ENCODE results near the gene GRP. TPM values are rescaled to one million over a fixed set of nuclear protein-coding genes. Genes with fewer than 3 reads are reported as not detected.

GRP gene
- total RNA-seq: not detected

DNA sequence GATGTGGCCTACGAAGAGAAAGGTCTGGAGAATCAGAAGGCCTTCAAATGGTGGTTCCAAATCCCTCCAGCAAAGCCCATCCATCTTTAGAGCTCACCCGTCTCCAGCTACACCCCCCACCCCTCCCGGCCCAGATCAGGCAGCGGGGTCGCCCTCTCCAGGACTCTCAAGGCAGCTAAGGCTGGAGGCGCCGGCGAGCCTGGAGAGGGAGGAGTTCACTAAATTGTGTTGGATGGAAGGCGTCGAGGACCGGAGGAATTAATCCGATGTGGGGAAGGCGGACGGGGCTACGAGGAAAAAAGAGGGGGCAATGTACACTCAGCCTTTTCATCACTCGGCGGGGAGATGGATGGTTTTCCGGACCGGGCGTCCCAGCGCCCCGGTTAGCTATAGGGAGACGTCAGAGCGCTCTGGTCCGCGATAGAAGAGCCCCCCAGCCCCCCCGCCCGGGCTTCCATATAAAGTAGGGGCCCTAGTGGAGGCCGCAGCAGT lies at the start of gene GRP:
TSS of gene GRP (plus strand) at position 487 of the 492 bp plus-strand sequence. CDS start 108 bp downstream, outside the sequence.
- Mint-ChIP-seq H3K4me3 (no peak within 1 kb of the TSS), H3K27me3 (peaks cover 71% of the 10 kb centered on the region), H3K27ac (no peak within 1 kb of the TSS), H3K9me3 (no peaks in the 10 kb centered on the region), H3K4me1 (peaks cover 6% of the 10 kb centered on the region), H3K36me3 (no peaks in the 10 kb centered on the region)
- no peak for DNase-seq

DNA sequence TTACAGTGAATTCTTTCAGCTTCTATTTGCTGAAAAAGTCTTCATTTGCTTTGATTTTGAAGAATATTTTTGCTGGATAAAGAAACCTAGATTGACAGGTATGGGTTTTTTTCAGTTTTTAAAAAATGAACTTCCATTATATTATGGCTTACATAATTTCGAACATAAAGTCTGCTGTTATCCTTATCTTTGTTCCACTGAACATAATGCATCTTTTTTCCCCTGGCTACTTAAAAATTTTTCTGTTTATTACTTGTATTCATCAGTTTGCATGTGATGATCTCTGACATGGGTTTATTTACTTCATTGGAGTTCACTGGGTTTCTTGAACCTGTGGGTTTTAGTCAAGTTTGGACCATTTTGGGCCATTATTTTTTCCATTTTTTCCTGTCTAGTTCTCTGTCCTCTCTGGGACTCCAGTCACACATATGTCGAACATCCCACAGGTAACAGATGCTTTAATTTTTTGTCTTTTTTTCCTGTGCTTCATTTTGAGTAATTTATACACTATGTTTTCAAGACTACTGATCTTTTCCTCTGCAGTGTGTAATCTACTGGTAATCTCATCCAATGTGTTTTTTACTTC lies 47.2 kb upstream of the GRP start:
- Mint-ChIP-seq H3K36me3 (peaks cover 3% of the 10 kb centered on the region), H3K9me3 (peaks cover 16% of the 10 kb centered on the region), H3K27me3 (peaks cover 6% of the 10 kb centered on the region), H3K4me3 (no peak overlapping the region), H3K4me1 (no peaks in the 10 kb centered on the region), H3K27ac (no peak overlapping the region)
- no peak for DNase-seq

DNA sequence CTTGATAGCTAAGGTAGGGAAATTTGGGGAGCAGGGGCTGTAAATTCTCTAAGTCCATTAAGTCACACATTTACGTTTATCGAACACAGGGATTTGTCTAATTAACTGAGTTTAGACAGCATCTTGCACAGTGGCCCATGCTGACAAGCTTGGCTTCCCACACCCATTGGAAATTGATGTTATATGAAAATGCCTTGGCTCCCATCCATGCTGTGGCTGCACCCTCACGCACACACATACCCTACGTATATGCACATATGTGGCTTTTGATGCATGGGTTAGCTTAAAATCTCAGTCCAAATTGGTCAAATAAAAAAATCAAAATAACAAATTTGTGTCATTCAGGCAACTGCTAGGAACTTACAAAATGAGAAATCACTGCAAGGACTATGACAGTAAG lies 42.5 kb upstream of the GRP start:
- no peak overlapping the region for H3K27ac Mint-ChIP-seq

DNA sequence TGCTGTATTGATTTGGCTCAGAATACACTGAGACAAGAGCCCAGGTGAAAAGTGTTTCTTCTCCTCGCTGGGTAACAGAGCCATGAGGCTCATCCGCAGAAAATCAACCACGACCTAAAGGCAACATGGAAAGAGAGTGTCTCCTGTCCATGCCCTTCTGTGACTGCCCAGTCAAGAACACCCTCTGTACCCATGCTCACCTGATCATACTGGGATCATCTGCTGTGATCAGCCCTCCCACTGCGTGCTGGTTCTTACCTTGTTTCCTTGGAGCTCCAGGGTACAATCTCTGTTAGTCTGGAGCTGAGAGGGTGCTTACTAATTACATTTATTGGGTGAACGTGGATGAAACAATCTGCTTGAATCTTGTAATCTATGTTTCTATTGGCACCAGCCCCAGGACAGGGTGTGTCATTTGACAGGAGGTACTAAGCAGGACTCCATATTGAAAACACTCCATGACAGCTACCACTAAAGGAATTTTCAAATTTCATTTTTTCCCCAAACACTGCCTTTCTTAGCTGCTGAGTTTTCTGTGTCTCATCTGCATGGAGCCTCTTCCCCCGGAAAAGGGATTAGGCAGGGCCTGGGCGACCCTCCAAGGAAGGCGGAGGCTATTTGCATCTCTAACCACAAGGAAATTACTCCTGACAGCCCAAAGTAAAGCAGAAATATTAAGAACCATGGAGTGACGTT lies 39.7 kb upstream of the GRP start:
- Mint-ChIP-seq H3K4me3 (no peak overlapping the region), H3K36me3 (no peaks in the 10 kb centered on the region), H3K4me1 (no peaks in the 10 kb centered on the region), H3K9me3 (no peaks in the 10 kb centered on the region), H3K27me3 (peaks cover 10% of the 10 kb centered on the region), H3K27ac (no peak overlapping the region)
- DNase-seq: no peak

More for the DNA sequence above, 42.5 kb upstream of the GRP start:
- DNase-seq: no peak
- Mint-ChIP-seq H3K4me3 (no peak overlapping the region), H3K36me3 (peaks cover 3% of the 10 kb centered on the region), H3K27me3 (peaks cover 5% of the 10 kb centered on the region), H3K9me3 (peaks cover 8% of the 10 kb centered on the region), H3K4me1 (no peaks in the 10 kb centered on the region)

DNA sequence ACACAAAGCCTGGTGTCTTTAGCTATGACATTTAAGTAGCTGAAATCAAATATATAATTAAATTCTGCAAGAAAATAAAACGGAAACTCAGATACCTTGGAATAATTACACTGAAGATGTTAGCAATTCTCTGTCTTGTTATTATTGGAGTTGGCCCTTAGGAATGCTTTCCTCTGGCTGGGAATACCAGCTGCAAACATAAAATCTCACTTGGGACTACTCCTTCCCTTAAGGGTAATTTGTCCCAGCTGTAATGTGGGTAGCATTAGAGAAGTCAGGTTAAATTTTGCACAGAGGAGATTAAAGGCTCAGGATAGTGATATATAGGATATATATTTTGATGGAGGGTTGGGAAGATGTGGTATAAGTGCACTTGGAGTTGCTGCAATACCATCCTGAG lies 37.3 kb upstream of the GRP start:
- H3K9me3 Mint-ChIP-seq: no peaks in the 10 kb centered on the region
- H3K4me3 Mint-ChIP-seq: no peak overlapping the region
- no peaks in the 10 kb centered on the region for H3K36me3 Mint-ChIP-seq
- peaks cover 10% of the 10 kb centered on the region for H3K27me3 Mint-ChIP-seq
- H3K27ac Mint-ChIP-seq: no peak overlapping the region
- H3K4me1 Mint-ChIP-seq: no peaks in the 10 kb centered on the region
- no peak for DNase-seq

DNA sequence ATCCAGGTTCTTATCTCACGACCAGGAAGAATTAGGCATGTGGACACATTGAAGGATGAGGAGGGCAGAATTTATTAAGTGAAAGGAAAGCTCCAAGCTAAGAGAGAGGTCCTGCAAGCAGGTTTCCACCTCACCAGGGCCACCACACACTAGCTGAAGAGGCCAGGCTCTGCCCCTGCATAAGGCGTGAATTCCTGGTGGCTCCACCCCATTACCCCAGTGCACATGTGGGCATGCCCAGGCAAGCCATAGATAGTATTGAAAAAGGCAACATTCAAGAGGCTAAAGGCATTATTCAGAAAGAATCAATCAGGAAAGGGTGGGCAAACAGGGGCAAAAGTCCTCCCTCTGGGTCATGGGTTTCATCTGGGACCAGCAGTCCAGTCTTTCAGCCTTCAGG lies 30.9 kb upstream of the GRP start:
- no peak overlapping the region for H3K4me3 Mint-ChIP-seq
- H3K9me3 Mint-ChIP-seq: peaks cover 1% of the 10 kb centered on the region
- H3K36me3 Mint-ChIP-seq: no peaks in the 10 kb centered on the region

DNA sequence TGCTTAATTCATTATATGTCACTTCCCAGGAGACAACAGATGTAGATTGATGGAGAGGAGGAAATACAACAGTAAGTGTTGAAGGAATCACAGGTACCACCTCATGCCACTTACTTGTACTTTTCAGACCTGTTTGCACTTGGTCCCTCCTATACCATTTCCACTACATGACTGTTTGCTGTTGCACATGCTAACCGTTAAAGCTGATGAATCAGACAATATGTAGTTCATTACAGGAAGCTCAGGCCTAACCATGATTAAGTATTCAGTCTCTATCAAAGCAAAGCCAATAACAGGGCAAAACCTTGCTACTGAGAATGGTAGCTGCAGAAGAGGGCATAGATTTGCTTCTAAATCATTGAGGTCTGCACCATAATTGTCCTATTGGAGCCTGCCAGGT lies 30.2 kb upstream of the GRP start:
- no peak overlapping the region for H3K27ac Mint-ChIP-seq
- H3K27me3 Mint-ChIP-seq: peaks cover under 1% of the 10 kb centered on the region
- no peaks in the 10 kb centered on the region for H3K4me1 Mint-ChIP-seq
- peaks cover 1% of the 10 kb centered on the region for H3K9me3 Mint-ChIP-seq
- H3K36me3 Mint-ChIP-seq: no peaks in the 10 kb centered on the region
- no peak for DNase-seq
- no peak overlapping the region for H3K4me3 Mint-ChIP-seq

More for the DNA sequence above, 30.9 kb upstream of the GRP start:
- peaks cover 3% of the 10 kb centered on the region for H3K27me3 Mint-ChIP-seq
- no peak for DNase-seq
- no peaks in the 10 kb centered on the region for H3K4me1 Mint-ChIP-seq
- no peak overlapping the region for H3K27ac Mint-ChIP-seq

DNA sequence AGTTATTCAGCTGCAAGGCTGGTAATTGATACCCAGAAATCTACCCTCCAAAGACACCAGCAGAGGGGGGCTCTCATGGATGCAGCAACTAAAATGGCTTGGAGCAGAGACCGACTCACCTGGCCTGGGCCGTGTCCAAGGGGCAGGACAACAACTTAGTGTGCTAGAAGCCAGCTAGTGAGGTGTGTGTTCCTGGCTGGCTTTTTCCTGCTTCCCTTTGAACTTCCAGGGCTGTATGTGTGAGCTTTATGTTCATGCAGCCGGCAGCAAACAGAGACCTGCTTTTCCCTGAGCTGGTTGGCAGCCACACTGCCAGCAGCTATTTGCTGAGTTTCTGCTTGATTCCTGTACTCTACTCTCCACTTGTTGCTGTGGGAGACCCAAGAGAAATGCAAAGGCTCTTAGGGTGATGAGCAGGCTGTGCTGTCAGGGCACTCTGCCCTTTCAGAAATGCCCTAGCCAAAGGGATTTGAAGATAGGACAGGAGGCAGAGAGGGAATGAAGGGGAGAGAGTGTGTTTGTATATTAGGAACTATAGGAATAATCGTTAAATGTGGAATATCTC lies 23.7 kb upstream of the GRP start:
- no peaks in the 10 kb centered on the region for H3K36me3 Mint-ChIP-seq
- no peak overlapping the region for H3K4me3 Mint-ChIP-seq
- no peaks in the 10 kb centered on the region for H3K9me3 Mint-ChIP-seq
- DNase-seq: no peak
- H3K27me3 Mint-ChIP-seq: peaks cover 21% of the 10 kb centered on the region
- H3K27ac Mint-ChIP-seq: no peak overlapping the region
- H3K4me1 Mint-ChIP-seq: no peaks in the 10 kb centered on the region

DNA sequence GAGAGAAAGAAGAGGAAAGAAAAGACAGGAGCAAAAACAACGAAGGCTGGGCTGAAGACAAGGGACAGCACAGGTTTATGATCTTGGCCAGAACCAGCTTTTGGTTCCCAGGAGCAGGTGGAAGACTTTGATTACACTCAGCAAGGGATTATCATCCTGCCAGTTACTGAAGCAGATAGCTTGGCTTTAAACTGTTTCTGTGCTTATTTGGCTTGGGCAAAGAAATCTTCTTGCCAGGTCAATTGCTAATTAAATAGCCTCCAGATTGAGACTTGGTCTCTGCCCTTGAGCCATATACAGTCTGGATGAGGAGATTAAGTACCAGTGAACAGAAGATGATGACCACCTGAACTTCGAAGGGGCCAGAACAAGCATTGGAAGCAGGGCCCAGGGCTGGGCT lies 22.3 kb upstream of the GRP start:
- no peaks in the 10 kb centered on the region for H3K9me3 Mint-ChIP-seq
- H3K36me3 Mint-ChIP-seq: no peaks in the 10 kb centered on the region
- H3K4me1 Mint-ChIP-seq: no peaks in the 10 kb centered on the region

DNA sequence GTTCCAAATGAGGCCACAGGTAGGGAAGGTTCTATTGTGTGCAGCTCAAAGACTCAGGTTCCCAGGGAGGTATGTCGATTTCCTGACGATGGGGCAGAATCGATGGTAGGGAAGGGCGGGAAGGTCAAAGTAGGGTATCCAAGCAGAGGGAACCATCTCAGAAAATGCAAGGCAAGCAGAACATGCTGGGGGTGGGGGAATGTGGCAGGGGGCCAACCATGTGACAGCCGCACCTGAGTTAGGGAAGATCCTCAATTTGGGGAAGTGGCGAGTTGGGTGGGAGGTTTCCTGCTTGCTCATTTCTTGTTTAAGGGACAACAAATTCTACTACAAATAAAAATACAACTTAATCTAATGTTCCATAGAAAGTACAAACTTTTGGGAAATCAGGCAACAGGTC lies 21.7 kb upstream of the GRP start:
- Mint-ChIP-seq H3K27ac (no peak overlapping the region), H3K27me3 (peaks cover 29% of the 10 kb centered on the region), H3K4me1 (no peaks in the 10 kb centered on the region), H3K36me3 (no peaks in the 10 kb centered on the region), H3K4me3 (no peak overlapping the region), H3K9me3 (no peaks in the 10 kb centered on the region)
- DNase-seq: no peak

More for the DNA sequence above, 22.3 kb upstream of the GRP start:
- no peak overlapping the region for H3K4me3 Mint-ChIP-seq
- DNase-seq: no peak
- H3K27me3 Mint-ChIP-seq: peaks cover 27% of the 10 kb centered on the region
- no peak overlapping the region for H3K27ac Mint-ChIP-seq

DNA sequence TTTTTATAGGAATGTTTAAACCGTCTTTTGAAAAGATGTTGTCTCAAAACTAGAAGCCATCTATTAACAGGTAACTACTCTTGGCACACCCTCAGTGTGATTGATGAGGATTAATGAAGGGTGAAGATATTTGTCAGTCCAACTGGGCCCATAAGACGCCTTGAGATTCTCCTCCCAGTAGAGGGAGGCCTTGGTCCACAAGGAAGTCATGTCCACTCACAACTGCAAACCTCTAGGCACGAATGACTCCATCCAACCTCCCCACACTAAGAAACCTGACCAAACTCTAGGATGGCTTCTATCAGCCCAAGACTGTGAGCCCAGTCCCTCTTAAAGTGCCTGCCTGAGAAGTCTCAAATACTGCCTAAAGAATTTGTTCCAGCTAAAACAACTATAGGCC lies 19.2 kb upstream of the GRP start:
- peaks cover 25% of the 10 kb centered on the region for H3K27me3 Mint-ChIP-seq
- no peaks in the 10 kb centered on the region for H3K9me3 Mint-ChIP-seq
- no peaks in the 10 kb centered on the region for H3K4me1 Mint-ChIP-seq
- H3K36me3 Mint-ChIP-seq: no peaks in the 10 kb centered on the region
- DNase-seq: no peak
- no peak overlapping the region for H3K27ac Mint-ChIP-seq
- no peak overlapping the region for H3K4me3 Mint-ChIP-seq

DNA sequence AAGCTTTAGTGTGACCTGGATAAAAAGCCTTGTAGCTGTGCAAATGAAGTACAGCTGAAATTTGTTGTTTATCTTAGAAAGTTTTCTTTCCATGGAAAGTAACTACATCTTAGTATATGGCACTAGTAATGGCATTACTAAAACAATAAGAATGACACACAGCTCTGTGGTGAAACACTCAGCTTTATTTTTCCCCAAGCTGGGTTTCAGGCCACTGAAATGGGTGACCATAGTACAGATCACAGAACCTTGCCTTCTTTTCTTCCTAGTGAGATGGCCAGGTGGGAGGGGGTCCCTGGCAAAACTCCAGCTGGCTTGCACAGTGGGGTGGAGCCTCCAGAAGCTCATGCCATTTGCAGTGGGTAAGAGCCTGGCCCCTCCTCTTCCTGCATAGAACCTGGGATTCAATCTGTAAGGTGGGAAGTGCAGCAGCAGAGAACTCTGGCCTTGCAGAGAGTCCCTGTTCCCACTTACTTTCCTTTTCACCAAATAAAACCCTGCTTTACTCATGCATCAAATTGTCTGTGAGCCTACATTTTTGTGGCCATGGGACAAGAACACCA lies 17.6 kb upstream of the GRP start:
- Mint-ChIP-seq H3K27ac (no peak overlapping the region), H3K4me1 (no peaks in the 10 kb centered on the region), H3K4me3 (no peak overlapping the region), H3K9me3 (no peaks in the 10 kb centered on the region), H3K27me3 (peaks cover 27% of the 10 kb centered on the region), H3K36me3 (no peaks in the 10 kb centered on the region)
- no peak for DNase-seq

DNA sequence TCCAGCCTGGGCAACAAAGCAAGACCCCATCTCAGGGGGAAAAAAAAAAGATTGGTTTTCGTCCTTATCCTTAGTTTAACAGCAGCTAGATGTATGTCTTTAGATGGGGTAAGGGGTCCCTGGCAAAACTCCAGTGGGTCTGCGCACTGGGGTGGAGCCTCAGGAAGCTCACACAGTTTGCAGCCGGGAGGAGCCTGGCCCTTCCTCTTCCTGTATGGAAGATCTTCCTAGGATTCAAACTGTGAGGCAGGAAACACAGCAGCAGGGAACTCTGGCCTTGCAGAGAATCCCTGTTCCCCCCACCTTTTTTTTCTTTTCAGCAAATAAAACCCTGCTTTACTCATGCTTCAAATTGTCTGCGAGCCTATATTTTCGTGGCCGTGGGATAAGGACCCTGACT lies 12.5 kb upstream of the GRP start:
- Mint-ChIP-seq H3K27me3 (peaks cover 19% of the 10 kb centered on the region), H3K36me3 (no peaks in the 10 kb centered on the region), H3K27ac (no peak overlapping the region), H3K9me3 (no peaks in the 10 kb centered on the region), H3K4me1 (no peaks in the 10 kb centered on the region), H3K4me3 (no peak overlapping the region)
- DNase-seq: no peak

DNA sequence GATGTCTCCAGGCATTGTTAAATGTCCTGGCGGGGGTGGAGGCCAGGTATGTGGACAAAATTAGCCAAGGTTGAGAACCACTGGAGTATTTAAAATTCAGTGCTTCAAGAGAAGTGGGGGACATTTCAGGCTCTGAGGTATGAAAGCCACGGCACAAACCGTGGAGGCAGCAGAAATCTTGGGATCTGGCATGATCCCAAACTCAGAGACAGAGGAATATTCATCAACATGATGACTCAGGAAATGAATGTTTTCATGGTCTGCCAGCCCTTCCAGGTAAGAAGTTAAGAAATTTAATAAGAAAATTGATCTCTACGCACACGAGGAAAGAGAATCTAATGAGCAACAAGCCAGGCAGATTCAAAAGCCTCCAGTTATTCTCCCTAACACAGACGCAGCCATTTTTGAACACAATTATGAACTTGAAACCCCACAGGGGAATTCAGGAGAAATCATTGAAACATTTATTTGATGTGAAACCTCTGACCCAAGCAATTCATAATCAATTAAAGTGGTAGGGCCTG lies 11.3 kb upstream of the GRP start:
- H3K27ac Mint-ChIP-seq: no peak overlapping the region
- no peaks in the 10 kb centered on the region for H3K36me3 Mint-ChIP-seq
- H3K4me1 Mint-ChIP-seq: no peaks in the 10 kb centered on the region
- peaks cover 14% of the 10 kb centered on the region for H3K27me3 Mint-ChIP-seq
- DNase-seq: no peak
- no peaks in the 10 kb centered on the region for H3K9me3 Mint-ChIP-seq
- H3K4me3 Mint-ChIP-seq: no peak overlapping the region

DNA sequence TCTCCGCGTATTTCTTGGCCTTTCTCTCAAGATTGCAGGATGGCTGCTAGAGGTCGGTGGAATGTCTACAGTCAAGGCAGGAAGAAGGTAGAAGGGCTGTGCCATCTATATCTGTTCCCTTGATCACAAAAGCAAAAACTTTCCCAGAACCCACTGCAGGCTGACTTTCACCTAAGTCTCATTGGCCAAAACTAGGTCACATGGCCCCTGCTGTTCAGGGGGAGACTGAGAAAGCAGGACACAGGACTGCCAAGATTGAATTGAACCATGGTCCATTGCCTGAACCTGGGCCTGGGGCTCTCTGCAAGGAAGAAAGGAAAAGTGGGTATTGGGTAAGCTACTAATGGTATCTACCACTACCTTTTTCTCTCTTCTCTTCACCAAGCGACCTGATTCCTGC lies 9.7 kb upstream of the GRP start:
- DNase-seq: no peak
- H3K4me3 Mint-ChIP-seq: no peak overlapping the region
- H3K36me3 Mint-ChIP-seq: no peaks in the 10 kb centered on the region
- no peaks in the 10 kb centered on the region for H3K4me1 Mint-ChIP-seq
- peaks cover 21% of the 10 kb centered on the region for H3K27me3 Mint-ChIP-seq
- no peaks in the 10 kb centered on the region for H3K9me3 Mint-ChIP-seq
- H3K27ac Mint-ChIP-seq: no peak overlapping the region
